ENCODE data around the gene ASF1A.
A peak's percentile ranks its signal among the peaks of the same experiment; 100 is the strongest.

Gene ASF1A

GRCh38 chr6:118897386-118897785, 3.4 kb downstream of the ASF1A start:
- Histone ChIP-seq H3K4me3 (ENCODE audit: low read depth, low read length) (no peak overlapping the region), H3K36me3 (replicated peaks) (peaks cover 5% of the 10 kb centered on the region), H3K27ac (no peak overlapping the region), H3K27me3 (replicated peaks) (no peaks in the 10 kb centered on the region)
- no peak for TF ChIP-seq CTCF (IDR thresholded peaks at IDR 0.05; ENCODE audit: low read depth, low read length, missing control alignments)
- no peak for DNase-seq
- in situ Hi-C loops (cut with HindIII; ENCODE audit: low pct_ligation_motif_present, low sequenced_read_pairs), result no loop called here

- in situ Hi-C loops (cut with HindIII; ENCODE audit: low pct_ligation_motif_present, low sequenced_read_pairs), result no loop called here
- TF ChIP-seq CTCF (IDR thresholded peaks at IDR 0.05; ENCODE audit: low read depth, low read length, missing control alignments), result no peak
- DNase-seq, result no peak
- no peak overlapping the region for H3K4me3 ChIP-seq (ENCODE audit: low read depth, low read length)
- no peaks in the 10 kb centered on the region for H3K27me3 ChIP-seq (replicated peaks)
- H3K27ac ChIP-seq, result no peak overlapping the region
- peaks cover 9% of the 10 kb centered on the region for H3K36me3 ChIP-seq (replicated peaks)
Measured at GRCh38 chr6:118899948-118900347, 6.0 kb downstream of the ASF1A start.

GRCh38 chr6:118902726-118903125, 8.8 kb downstream of the ASF1A start:
- H3K36me3 ChIP-seq (replicated peaks), result peaks cover 16% of the 10 kb centered on the region

GRCh38 chr6:118903138-118903537, 9.2 kb downstream of the ASF1A start:
- peaks cover 18% of the 10 kb centered on the region for H3K36me3 ChIP-seq (replicated peaks)
- in situ Hi-C loops (cut with HindIII; ENCODE audit: low pct_ligation_motif_present, low sequenced_read_pairs), result no loop called here
- TF ChIP-seq CTCF (IDR thresholded peaks at IDR 0.05; ENCODE audit: low read depth, low read length, missing control alignments), result no peak
- H3K27ac ChIP-seq, result peak overlapping the region; percentile 31
- H3K4me3 ChIP-seq (ENCODE audit: low read depth, low read length), result no peak overlapping the region
- no peaks in the 10 kb centered on the region for H3K27me3 ChIP-seq (replicated peaks)
- DNase-seq, result no peak

More at GRCh38 chr6:118902726-118903125, 8.8 kb downstream of the ASF1A start:
- no peaks in the 10 kb centered on the region for H3K27me3 ChIP-seq (replicated peaks)
- DNase-seq, result peak; percentile 20
- peak overlapping the region; percentile 31 for H3K27ac ChIP-seq
- no peak overlapping the region for H3K4me3 ChIP-seq (ENCODE audit: low read depth, low read length)
- in situ Hi-C loops (cut with HindIII; ENCODE audit: low pct_ligation_motif_present, low sequenced_read_pairs), result no loop called here
- TF ChIP-seq CTCF (IDR thresholded peaks at IDR 0.05; ENCODE audit: low read depth, low read length, missing control alignments), result no peak

- Histone ChIP-seq H3K27me3 (replicated peaks) (no peaks in the 10 kb centered on the region), H3K27ac (no peak overlapping the region), H3K4me3 (ENCODE audit: low read depth, low read length) (no peak overlapping the region), H3K36me3 (replicated peaks) (peaks cover 19% of the 10 kb centered on the region)
- TF ChIP-seq CTCF (IDR thresholded peaks at IDR 0.05; ENCODE audit: low read depth, low read length, missing control alignments), result no peak
- in situ Hi-C loops (cut with HindIII; ENCODE audit: low pct_ligation_motif_present, low sequenced_read_pairs), result no loop called here
- DNase-seq, result no peak
Measured at GRCh38 chr6:118903691-118904090, 9.7 kb downstream of the ASF1A start.

GRCh38 chr6:118905084-118905483, 11.1 kb downstream of the ASF1A start:
- DNase-seq, result no peak
- no peak overlapping the region for H3K4me3 ChIP-seq (ENCODE audit: low read depth, low read length)
- H3K27ac ChIP-seq, result no peak overlapping the region
- in situ Hi-C loops (cut with HindIII; ENCODE audit: low pct_ligation_motif_present, low sequenced_read_pairs), result no loop called here
- H3K27me3 ChIP-seq (replicated peaks), result no peaks in the 10 kb centered on the region
- no peak for TF ChIP-seq CTCF (IDR thresholded peaks at IDR 0.05; ENCODE audit: low read depth, low read length, missing control alignments)
- peaks cover 24% of the 10 kb centered on the region for H3K36me3 ChIP-seq (replicated peaks)
